SH-SY5Y (cell line): Measurements from ENCODE around the gene PTPRG.

Source experiments
- GATA2 ChIP-seq: IDR thresholded peaks from 2 replicates; pipeline ENCODE4 v1.6.1; 2011; ENCODE audit warnings: mild to moderate bottlenecking, low read depth, low read length
- GATA3 ChIP-seq: IDR thresholded peaks from 2 replicates; pipeline ENCODE4 v1.6.1; 2011; ENCODE audit warnings: low read depth, mild to moderate bottlenecking, low read length, moderate library complexity

DNA sequence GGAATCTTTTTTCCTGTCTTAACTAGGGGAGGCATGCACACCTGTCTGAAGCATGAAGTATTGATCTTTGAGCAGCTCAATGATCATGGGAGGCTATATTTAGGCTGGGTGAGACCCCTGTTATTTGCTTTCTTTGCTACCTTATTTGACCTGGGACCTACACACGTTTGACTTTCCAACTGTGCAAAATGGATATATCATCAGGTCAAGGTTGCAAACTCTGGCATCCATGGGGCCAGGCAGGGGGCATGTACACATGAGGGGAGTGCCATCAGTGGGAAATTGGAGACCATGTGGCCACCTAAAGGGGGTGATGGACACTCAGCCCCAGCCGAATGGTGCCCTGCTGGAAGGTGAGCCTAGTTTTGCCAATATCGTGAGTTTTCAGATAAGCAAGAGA lies 637.8 kb downstream of the PTPRG start:
- TF ChIP-seq GATA2 = no peak
- no peak for TF ChIP-seq GATA3
